Liver (tissue), 3 donors: ENCODE data around the gene MEI4.

Experiments
- RAD21 ChIP-seq, 2 donors: IDR thresholded peaks; 2 replicates each; pipeline ENCODE4 v1.6.1; 2016; ENCODE audit warnings: antibody characterized with exemption in 2 of 2, mild to moderate bottlenecking in 2 of 2
- TF ChIP-seq, protein P1 (sequence below): fragments of 150-350 bp; IDR thresholded peaks from 2 replicates; pipeline ENCODE4 v1.5.1; 2017; ENCODE audit warnings: improper control_type of control experiment, low read depth, low read length; ENCODE audit not compliant: missing input control
- TF ChIP-seq, protein P2 (sequence below): IDR thresholded peaks from 2 replicates; pipeline ENCODE4 v1.6.1; 2016; ENCODE audit warnings: antibody characterized with exemption, mild to moderate bottlenecking
- donor health status: healthy.
- donor health status: healthy.

DNA sequence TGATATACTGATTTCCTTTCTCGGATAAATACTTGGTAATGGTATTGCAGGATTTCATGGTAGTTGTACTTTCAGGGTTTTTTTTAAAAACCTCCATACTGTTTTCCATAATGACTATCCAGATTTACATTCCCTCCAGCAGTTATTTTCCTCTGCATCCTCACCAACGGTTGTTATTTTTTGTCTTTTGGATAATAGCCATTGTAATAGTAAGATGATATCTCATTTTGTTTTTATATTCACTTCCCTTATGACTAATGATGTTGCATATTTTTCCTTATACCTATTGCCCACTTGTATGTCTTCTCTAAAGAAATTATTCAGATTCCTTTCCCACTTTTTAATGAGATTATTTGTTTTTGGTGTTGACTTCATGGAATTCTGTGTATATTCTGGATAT, 231.0 kb downstream of the MEI4 start:
- TF ChIP-seq RAD21 (IDR thresholded peaks at IDR 0.05), result no peak
- TF ChIP-seq, protein P1, sequence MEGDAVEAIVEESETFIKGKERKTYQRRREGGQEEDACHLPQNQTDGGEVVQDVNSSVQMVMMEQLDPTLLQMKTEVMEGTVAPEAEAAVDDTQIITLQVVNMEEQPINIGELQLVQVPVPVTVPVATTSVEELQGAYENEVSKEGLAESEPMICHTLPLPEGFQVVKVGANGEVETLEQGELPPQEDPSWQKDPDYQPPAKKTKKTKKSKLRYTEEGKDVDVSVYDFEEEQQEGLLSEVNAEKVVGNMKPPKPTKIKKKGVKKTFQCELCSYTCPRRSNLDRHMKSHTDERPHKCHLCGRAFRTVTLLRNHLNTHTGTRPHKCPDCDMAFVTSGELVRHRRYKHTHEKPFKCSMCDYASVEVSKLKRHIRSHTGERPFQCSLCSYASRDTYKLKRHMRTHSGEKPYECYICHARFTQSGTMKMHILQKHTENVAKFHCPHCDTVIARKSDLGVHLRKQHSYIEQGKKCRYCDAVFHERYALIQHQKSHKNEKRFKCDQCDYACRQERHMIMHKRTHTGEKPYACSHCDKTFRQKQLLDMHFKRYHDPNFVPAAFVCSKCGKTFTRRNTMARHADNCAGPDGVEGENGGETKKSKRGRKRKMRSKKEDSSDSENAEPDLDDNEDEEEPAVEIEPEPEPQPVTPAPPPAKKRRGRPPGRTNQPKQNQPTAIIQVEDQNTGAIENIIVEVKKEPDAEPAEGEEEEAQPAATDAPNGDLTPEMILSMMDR, result no peak
- TF ChIP-seq, protein P2, sequence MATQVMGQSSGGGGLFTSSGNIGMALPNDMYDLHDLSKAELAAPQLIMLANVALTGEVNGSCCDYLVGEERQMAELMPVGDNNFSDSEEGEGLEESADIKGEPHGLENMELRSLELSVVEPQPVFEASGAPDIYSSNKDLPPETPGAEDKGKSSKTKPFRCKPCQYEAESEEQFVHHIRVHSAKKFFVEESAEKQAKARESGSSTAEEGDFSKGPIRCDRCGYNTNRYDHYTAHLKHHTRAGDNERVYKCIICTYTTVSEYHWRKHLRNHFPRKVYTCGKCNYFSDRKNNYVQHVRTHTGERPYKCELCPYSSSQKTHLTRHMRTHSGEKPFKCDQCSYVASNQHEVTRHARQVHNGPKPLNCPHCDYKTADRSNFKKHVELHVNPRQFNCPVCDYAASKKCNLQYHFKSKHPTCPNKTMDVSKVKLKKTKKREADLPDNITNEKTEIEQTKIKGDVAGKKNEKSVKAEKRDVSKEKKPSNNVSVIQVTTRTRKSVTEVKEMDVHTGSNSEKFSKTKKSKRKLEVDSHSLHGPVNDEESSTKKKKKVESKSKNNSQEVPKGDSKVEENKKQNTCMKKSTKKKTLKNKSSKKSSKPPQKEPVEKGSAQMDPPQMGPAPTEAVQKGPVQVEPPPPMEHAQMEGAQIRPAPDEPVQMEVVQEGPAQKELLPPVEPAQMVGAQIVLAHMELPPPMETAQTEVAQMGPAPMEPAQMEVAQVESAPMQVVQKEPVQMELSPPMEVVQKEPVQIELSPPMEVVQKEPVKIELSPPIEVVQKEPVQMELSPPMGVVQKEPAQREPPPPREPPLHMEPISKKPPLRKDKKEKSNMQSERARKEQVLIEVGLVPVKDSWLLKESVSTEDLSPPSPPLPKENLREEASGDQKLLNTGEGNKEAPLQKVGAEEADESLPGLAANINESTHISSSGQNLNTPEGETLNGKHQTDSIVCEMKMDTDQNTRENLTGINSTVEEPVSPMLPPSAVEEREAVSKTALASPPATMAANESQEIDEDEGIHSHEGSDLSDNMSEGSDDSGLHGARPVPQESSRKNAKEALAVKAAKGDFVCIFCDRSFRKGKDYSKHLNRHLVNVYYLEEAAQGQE, result no peak
